Measurements from ENCODE around the gene DBP. TPM values are rescaled to one million over a fixed set of nuclear protein-coding genes. Genes with fewer than 3 reads are reported as not detected.

The DBP gene
- polyA plus RNA-seq, 2 donors = 8.9 to 13.3 TPM

DNA sequence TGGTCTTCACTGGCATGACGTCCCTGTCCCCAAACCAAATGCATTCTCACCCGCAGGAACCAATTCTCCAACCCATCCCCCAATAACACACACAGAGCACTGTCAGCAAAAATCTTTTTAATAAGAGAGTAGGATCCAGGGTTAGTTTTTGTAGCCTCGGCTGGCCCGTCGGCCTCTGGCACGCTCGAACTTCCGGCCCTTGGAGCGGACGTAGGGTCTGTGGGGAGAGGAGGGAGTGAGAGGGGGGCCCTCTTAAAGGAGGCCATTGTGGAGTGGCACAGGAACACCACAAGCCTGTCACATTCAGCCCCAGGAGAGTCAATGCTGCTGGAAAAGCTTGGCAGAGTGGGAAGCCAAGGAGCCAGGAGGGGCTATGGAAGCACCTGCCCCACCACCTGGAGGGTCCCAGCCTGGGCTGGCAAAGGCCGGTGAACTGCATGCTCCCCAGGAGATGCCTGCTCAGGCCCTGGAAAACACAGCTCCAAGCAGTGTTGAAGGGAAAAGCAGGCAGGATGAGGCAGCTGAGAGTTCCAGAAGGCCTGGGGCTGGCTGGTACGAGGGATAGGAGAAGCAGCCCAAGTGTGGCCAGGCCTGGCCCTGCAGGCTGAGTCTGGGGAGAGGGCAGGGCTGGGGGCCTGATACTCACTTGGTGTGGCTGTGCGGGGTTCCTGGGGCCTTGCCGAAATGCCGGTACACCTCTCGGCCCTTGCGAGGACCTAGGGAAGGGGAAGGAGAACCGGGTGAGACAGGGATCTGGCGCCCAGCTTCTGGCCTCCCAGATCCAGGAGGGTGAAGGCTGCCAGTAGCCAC lies 21.7 kb downstream of the DBP start:
- peaks cover 0 to 31% of the 10 kb centered on the region in 2 donors for H3K4me1 ChIP-seq (ENCODE audit: control insufficient read depth in 2 of 2, insufficient read depth in 2 of 2, low read length in 1 of 2)
- H3K9me3 ChIP-seq (ENCODE audit: control insufficient read depth in 2 of 2, insufficient read depth in 1 of 2, low read depth in 1 of 2, low read length in 1 of 2) = no peaks in the 10 kb centered on the region
- no peaks in the 10 kb centered on the region for H3K27me3 ChIP-seq (ENCODE audit: control insufficient read depth in 1 of 2, insufficient read depth in 2 of 2, low read length in 2 of 2)
- H3K4me3 ChIP-seq (ENCODE audit: low read depth in 1 of 2, low read length in 2 of 2) = peak overlapping the region; percentile 1 to 5
- H3K36me3 ChIP-seq (ENCODE audit: control insufficient read depth in 2 of 2, insufficient read depth in 2 of 2, low read length in 1 of 2) = peaks cover 11 to 28% of the 10 kb centered on the region in 2 donors
- H3K27ac ChIP-seq (ENCODE audit: low read depth in 2 of 2, low read length in 1 of 2) = peak overlapping the region; percentile 84 to 88
- 56 to 62% methylated on average over 19 of the region's 19 CpGs for WGBS, 2 donors

DNA sequence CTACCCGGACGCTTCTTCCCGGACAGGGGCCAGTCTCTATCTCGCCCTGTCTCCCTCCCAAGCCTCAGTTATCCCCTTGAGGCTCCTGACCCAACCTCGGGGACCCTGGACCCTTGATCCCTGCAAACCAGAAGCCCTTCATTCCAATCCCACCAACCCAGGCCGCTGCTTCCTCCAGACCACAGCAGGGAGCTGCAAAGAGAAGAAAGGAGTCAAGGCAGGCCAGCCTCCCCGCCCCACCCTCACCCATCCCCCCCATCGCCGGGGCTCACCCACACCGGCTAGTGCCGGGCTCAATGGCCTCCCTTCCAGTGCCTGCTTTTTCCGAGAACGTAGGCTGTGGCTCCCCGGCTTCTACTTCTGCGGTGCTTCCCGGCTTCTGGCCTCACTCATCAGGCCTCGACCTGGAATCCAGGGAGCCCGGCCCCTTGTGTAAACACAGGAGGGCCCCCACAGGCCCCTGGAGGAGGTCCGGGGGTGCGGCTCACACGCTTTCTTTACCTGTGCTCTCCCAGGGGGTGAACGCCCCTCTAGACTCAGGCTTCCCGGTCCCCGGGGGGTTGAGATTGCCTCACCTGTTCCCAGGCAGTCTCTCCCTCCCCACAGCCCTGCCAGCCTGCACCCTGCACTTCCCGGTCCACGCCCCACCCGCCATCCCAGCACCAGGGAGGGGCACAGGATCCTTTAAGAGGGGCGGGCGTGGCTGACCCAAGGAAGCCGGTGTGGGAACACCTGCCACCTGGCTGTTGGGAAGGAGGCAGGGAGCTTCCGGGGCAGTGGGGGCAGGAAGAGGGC lies 22.5 kb downstream of the DBP start, which contains the start of gene FAM83E:
Gene FAM83E, minus strand, starts transcription at position 641 of the 795 bp plus-strand sequence. CDS start 1,704 bp downstream, outside the sequence.
- H3K4me3 ChIP-seq (ENCODE audit: low read depth in 1 of 2, low read length in 2 of 2) = peak within 1 kb of the TSS; percentile 1 to 35
- 36 to 51% methylated on average over 31 of the region's 31 CpGs for WGBS, 2 donors

DNA sequence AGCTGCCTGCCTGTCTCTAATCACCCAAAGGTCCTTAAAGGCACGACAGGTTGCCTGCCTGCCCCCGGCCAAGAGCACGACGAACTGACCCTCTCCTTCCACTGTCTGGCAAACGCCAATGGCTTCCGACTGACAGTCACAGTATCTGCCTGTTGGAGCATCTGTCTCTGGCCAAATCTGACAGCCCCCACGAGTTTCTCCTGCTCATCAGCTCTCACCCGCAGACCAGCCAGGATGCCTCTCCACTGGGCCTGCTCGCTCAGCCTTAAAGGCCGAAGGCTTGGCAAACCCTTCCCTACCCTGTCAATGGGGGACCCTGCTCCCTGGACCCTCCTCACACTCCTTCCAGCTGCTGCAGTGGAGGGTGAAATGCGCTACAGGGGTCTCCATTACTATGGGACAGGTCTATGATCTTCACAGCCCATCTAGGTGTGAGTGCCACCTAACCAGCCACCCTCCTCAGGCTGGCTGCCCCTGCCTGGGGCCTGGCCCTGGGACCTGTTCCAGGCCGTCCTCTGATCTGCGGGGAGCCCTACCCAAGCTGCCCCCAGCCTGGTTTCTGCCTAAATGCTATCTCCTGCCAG lies 23.2 kb downstream of the DBP start:
- no peaks in the 10 kb centered on the region for H3K9me3 ChIP-seq (ENCODE audit: control insufficient read depth in 2 of 2, insufficient read depth in 1 of 2, low read depth in 1 of 2, low read length in 1 of 2)
- H3K27me3 ChIP-seq (ENCODE audit: control insufficient read depth in 1 of 2, insufficient read depth in 2 of 2, low read length in 2 of 2) = no peaks in the 10 kb centered on the region
- H3K4me1 ChIP-seq (ENCODE audit: control insufficient read depth in 2 of 2, insufficient read depth in 2 of 2, low read length in 1 of 2) = peaks cover 0 to 28% of the 10 kb centered on the region in 2 donors
- H3K4me3 ChIP-seq (ENCODE audit: low read depth in 1 of 2, low read length in 2 of 2) = peak overlapping the region in 1 of 2 donors; percentile 35
- 71 to 73% methylated on average over 13 of the region's 13 CpGs for WGBS, 2 donors
- peak overlapping the region; percentile 84 to 88 for H3K27ac ChIP-seq (ENCODE audit: low read depth in 2 of 2, low read length in 1 of 2)
- H3K36me3 ChIP-seq (ENCODE audit: control insufficient read depth in 2 of 2, insufficient read depth in 2 of 2, low read length in 1 of 2) = peaks cover 11 to 28% of the 10 kb centered on the region in 2 donors

More for the DNA sequence above, 22.5 kb downstream of the DBP start, which contains the start of gene FAM83E:
- H3K4me1 ChIP-seq (ENCODE audit: control insufficient read depth in 2 of 2, insufficient read depth in 2 of 2, low read length in 1 of 2) = peaks cover 0 to 28% of the 10 kb centered on the region in 2 donors
- peaks cover 11 to 28% of the 10 kb centered on the region in 2 donors for H3K36me3 ChIP-seq (ENCODE audit: control insufficient read depth in 2 of 2, insufficient read depth in 2 of 2, low read length in 1 of 2)
- H3K27ac ChIP-seq (ENCODE audit: low read depth in 2 of 2, low read length in 1 of 2) = peak within 1 kb of the TSS; percentile 84 to 88
- H3K9me3 ChIP-seq (ENCODE audit: control insufficient read depth in 2 of 2, insufficient read depth in 1 of 2, low read depth in 1 of 2, low read length in 1 of 2) = no peaks in the 10 kb centered on the region
- H3K27me3 ChIP-seq (ENCODE audit: control insufficient read depth in 1 of 2, insufficient read depth in 2 of 2, low read length in 2 of 2) = no peaks in the 10 kb centered on the region

DNA sequence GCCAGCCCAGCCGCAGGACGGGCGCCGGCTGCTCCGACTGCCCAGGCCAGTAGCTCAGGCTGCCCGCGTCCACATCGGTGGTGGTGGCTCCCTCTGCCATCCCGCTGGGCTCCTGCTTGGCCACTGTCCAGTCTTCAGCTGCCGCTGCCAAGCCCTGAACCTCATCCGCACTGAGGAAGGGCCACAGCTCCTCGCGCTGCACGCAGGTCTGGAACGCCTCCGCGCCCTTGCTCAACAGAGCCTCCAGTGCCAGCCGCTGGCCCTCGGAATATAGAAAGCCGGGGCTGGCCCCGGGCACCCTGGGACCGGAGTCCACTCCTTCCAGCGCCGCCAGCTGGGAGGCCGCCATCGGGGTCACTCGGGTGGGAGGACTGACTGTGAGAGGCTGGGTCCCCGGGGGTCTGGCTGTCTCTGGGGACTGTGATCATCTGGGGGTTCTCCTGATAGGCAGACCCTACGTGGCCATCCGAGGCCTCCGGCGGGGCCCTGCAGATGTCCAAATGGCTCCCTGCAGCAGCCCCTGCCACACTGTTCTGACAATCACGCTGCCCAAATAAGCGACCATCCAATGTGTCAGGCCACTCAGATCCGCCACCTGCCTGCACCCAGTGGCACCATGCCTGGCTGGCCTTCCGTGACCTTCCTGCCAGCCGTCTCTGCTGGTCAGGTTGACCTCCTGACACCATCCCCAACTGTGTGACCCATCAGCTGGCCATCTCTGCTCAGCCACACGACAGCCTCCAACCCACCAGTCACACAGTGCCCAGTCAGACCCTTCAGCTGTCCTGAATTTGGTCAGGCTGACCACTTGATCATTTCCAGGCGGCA lies 23.9 kb downstream of the DBP start:
- Histone ChIP-seq H3K27ac (ENCODE audit: low read depth in 2 of 2, low read length in 1 of 2) (no peak overlapping the region), H3K4me1 (ENCODE audit: control insufficient read depth in 2 of 2, insufficient read depth in 2 of 2, low read length in 1 of 2) (peaks cover 0 to 28% of the 10 kb centered on the region in 2 donors), H3K4me3 (ENCODE audit: low read depth in 1 of 2, low read length in 2 of 2) (peak overlapping the region in 1 of 2 donors; percentile 35), H3K9me3 (ENCODE audit: control insufficient read depth in 2 of 2, insufficient read depth in 1 of 2, low read depth in 1 of 2, low read length in 1 of 2) (no peaks in the 10 kb centered on the region), H3K27me3 (ENCODE audit: control insufficient read depth in 1 of 2, insufficient read depth in 2 of 2, low read length in 2 of 2) (no peaks in the 10 kb centered on the region), H3K36me3 (ENCODE audit: control insufficient read depth in 2 of 2, insufficient read depth in 2 of 2, low read length in 1 of 2) (peaks cover 11 to 28% of the 10 kb centered on the region in 2 donors)
- WGBS, 2 donors = 82 to 84% methylated on average over 38 to 39 of the region's 39 CpGs

DNA sequence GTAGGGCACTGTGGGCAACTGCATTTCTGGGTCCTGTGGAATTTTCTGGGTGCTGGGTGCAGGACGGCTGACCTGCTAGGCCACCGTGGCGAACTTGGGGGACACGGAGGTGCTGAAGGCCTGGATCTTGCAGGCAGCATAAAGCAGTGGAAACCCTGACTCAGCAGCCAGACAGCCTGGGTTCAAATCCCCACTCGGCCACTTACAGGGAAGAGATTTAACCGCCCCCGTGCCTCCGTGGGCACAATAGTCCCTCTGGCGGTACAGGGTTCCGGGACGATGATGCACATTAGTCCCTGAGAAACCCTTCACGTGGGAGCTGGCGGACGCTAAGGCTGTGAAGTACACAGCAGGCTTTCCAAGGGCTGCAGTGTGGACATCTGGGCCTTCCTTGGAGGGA lies 25.3 kb downstream of the DBP start:
- Histone ChIP-seq H3K27ac (ENCODE audit: low read depth in 2 of 2, low read length in 1 of 2) (no peak overlapping the region), H3K9me3 (ENCODE audit: control insufficient read depth in 2 of 2, insufficient read depth in 1 of 2, low read depth in 1 of 2, low read length in 1 of 2) (no peaks in the 10 kb centered on the region), H3K27me3 (ENCODE audit: control insufficient read depth in 1 of 2, insufficient read depth in 2 of 2, low read length in 2 of 2) (no peaks in the 10 kb centered on the region), H3K36me3 (ENCODE audit: control insufficient read depth in 2 of 2, insufficient read depth in 2 of 2, low read length in 1 of 2) (peaks cover 11 to 20% of the 10 kb centered on the region in 2 donors), H3K4me1 (ENCODE audit: control insufficient read depth in 2 of 2, insufficient read depth in 2 of 2, low read length in 1 of 2) (peaks cover 0 to 21% of the 10 kb centered on the region in 2 donors), H3K4me3 (ENCODE audit: low read depth in 1 of 2, low read length in 2 of 2) (no peak overlapping the region)
- WGBS, 2 donors = 88 to 89% methylated on average over 14 of the region's 14 CpGs

DNA sequence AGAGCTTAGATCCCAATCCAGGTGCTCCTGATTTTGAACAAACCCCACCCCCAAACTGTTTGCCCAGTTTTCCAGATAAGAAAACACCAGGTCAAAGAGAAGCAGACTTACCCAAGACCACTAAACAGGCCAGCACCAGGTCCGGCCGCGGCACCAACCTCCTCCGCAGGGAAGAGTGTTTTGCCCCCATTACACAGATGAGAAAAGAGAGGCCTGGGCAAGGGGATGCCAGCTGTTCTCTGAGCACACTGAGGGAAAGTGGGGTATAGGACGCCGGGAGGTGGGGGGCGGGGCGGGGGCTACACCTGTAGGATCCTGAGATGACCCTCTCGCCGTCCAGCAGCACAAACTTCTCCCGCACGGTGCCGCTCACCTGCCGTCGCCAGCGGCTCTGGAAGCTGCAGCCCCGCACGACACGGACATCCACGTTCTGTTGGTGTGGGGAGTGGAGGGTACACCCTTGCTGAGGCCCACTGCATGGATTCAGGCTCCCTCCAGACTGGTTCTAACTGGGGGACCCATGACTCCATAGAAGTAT lies 27.5 kb downstream of the DBP start:
- Histone ChIP-seq H3K4me3 (ENCODE audit: low read depth in 1 of 2, low read length in 2 of 2) (no peak overlapping the region), H3K4me1 (ENCODE audit: control insufficient read depth in 2 of 2, insufficient read depth in 2 of 2, low read length in 1 of 2) (peaks cover 0 to 9% of the 10 kb centered on the region in 2 donors), H3K27me3 (ENCODE audit: control insufficient read depth in 1 of 2, insufficient read depth in 2 of 2, low read length in 2 of 2) (no peaks in the 10 kb centered on the region), H3K36me3 (ENCODE audit: control insufficient read depth in 2 of 2, insufficient read depth in 2 of 2, low read length in 1 of 2) (no peaks in the 10 kb centered on the region), H3K9me3 (ENCODE audit: control insufficient read depth in 2 of 2, insufficient read depth in 1 of 2, low read depth in 1 of 2, low read length in 1 of 2) (no peaks in the 10 kb centered on the region), H3K27ac (ENCODE audit: low read depth in 2 of 2, low read length in 1 of 2) (no peak overlapping the region)
- 89 to 93% methylated on average over 20 of the region's 20 CpGs for WGBS, 2 donors

DNA sequence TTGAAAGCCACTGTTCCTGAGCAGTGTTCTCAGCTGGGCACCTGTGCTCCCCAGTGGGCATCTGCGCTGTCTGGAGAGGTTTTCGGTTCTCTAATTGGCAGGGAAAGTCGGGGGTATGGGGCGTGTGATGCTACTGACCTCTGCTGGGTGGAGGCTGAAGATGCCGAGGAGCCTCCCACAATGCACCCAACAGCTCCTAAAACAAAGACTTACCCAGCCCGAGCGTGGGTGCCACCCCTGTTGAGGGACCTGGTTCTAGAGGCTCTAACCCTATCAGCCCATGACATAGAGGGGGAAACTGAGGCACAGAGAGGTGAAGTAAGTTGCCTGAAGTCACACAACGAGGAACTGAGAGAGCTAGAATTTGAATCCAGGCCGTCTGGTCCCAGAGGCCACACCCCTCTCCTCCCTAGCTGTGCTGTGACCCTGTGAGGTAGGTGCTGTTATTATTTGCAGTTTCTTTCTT lies 28.3 kb downstream of the DBP start:
- Histone ChIP-seq H3K36me3 (ENCODE audit: control insufficient read depth in 2 of 2, insufficient read depth in 2 of 2, low read length in 1 of 2) (no peaks in the 10 kb centered on the region), H3K9me3 (ENCODE audit: control insufficient read depth in 2 of 2, insufficient read depth in 1 of 2, low read depth in 1 of 2, low read length in 1 of 2) (no peaks in the 10 kb centered on the region), H3K27me3 (ENCODE audit: control insufficient read depth in 1 of 2, insufficient read depth in 2 of 2, low read length in 2 of 2) (no peaks in the 10 kb centered on the region), H3K4me3 (ENCODE audit: low read depth in 1 of 2, low read length in 2 of 2) (no peak overlapping the region), H3K4me1 (ENCODE audit: control insufficient read depth in 2 of 2, insufficient read depth in 2 of 2, low read length in 1 of 2) (peaks cover 0 to 5% of the 10 kb centered on the region in 2 donors), H3K27ac (ENCODE audit: low read depth in 2 of 2, low read length in 1 of 2) (no peak overlapping the region)
- WGBS, 2 donors = 38 to 43% methylated on average over 9 of the region's 9 CpGs

DNA sequence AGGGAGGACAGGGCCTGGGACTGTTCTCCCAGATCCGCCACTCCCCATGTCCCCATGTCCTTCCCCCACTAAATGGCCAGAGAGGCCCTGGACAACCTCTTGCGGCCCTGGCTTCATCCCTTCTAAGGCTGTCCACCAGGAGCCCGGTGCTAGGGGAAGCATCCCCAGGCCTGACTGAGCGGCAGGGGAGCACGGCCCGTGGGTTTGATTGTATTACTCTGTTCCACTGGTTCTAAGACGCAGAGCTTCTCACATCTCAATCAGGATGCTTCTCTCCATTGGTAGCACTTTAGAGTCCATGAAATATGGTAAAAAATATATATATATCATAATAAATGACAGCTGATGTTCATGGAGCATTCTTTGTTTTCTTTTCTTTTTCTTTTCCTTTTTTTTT lies 29.8 kb downstream of the DBP start:
- H3K4me3 ChIP-seq (ENCODE audit: low read depth in 1 of 2, low read length in 2 of 2) = no peak overlapping the region
- no peaks in the 10 kb centered on the region for H3K27me3 ChIP-seq (ENCODE audit: control insufficient read depth in 1 of 2, insufficient read depth in 2 of 2, low read length in 2 of 2)
- H3K27ac ChIP-seq (ENCODE audit: low read depth in 2 of 2, low read length in 1 of 2) = no peak overlapping the region
- WGBS, 2 donors = 84 to 100% methylated on average over 7 of the region's 7 CpGs
- no peaks in the 10 kb centered on the region for H3K9me3 ChIP-seq (ENCODE audit: control insufficient read depth in 2 of 2, insufficient read depth in 1 of 2, low read depth in 1 of 2, low read length in 1 of 2)
- H3K4me1 ChIP-seq (ENCODE audit: control insufficient read depth in 2 of 2, insufficient read depth in 2 of 2, low read length in 1 of 2) = no peaks in the 10 kb centered on the region
- peaks cover 0 to 3% of the 10 kb centered on the region in 2 donors for H3K36me3 ChIP-seq (ENCODE audit: control insufficient read depth in 2 of 2, insufficient read depth in 2 of 2, low read length in 1 of 2)

Measured in esophagus (tissue), 2 donors.